Liver (tissue), 9 donors: Measurements from ENCODE around the gene TMEM108. TPM values are rescaled to one million over a fixed set of nuclear protein-coding genes. Genes with fewer than 3 reads are reported as not detected.

Experiments used
- DNase-seq: peaks from one replicate; pipeline ENCODE4 v3.0.0-alpha.2; 2017; ENCODE audit warnings: low spot score
- H3K27ac ChIP-seq, 2 donors: one replicate each; pipeline ENCODE4 v1.7.0; 2013; ENCODE audit warnings: inconsistent platforms in 2 of 2, low read length in 2 of 2, control low read depth in 1 of 2, low read depth in 1 of 2, mild to moderate bottlenecking in 1 of 2
- H3K27me3 ChIP-seq, 4 donors: one replicate each; pipeline versions ENCODE4 v1.6.1 to v1.7.0; 2013; ENCODE audit warnings: low read length in 3 of 4, inconsistent platforms in 1 of 4, mild to moderate bottlenecking in 1 of 4, moderate library complexity in 1 of 4; ENCODE audit not compliant: control insufficient read depth in 4 of 4, insufficient read depth in 4 of 4
- H3K36me3 ChIP-seq, 4 donors: one replicate each; pipeline versions ENCODE4 v1.6.1 to v1.7.0; 2013; ENCODE audit warnings: low read length in 3 of 4, mild to moderate bottlenecking in 3 of 4, low read depth in 1 of 4, moderate library complexity in 1 of 4; ENCODE audit not compliant: control insufficient read depth in 4 of 4, insufficient read depth in 3 of 4
- H3K4me1 ChIP-seq, 4 donors: one replicate each; pipeline versions ENCODE4 v1.6.1 to v1.7.0; 2013; ENCODE audit warnings: low read length in 3 of 4, mild to moderate bottlenecking in 3 of 4, moderate library complexity in 1 of 4; ENCODE audit not compliant: control insufficient read depth in 4 of 4, insufficient read depth in 4 of 4
- H3K4me3 ChIP-seq, 3 donors: one replicate each; pipeline versions ENCODE4 v1.6.1 to v1.7.0; 2013; ENCODE audit warnings: low read length in 3 of 3, control low read depth in 1 of 3, low read depth in 1 of 3, mild to moderate bottlenecking in 1 of 3
- H3K9ac ChIP-seq, 2 donors: one replicate each; pipeline ENCODE4 v1.7.0; 2013; ENCODE audit warnings: low read length in 2 of 2, mild to moderate bottlenecking in 2 of 2, moderate library complexity in 2 of 2, control low read depth in 1 of 2, low read depth in 1 of 2
- H3K9me3 ChIP-seq, 4 donors: one replicate each; pipeline versions ENCODE4 v1.6.1 to v1.7.0; 2013; ENCODE audit warnings: low read length in 3 of 4; ENCODE audit not compliant: control insufficient read depth in 4 of 4
- ATF3 ChIP-seq: IDR thresholded peaks from 2 replicates; pipeline ENCODE4 v1.6.1; 2016; ENCODE audit warnings: antibody characterized with exemption
- CTCF ChIP-seq: fragments of 150-350 bp; IDR thresholded peaks from 2 replicates; pipeline ENCODE4 v1.5.1; 2017; ENCODE audit warnings: improper control_type of control experiment, low read depth, low read length; ENCODE audit not compliant: missing input control
- EGR1 ChIP-seq, 2 donors: IDR thresholded peaks; 2 replicates each; pipeline ENCODE4 v1.6.1; 2016 to 2018; ENCODE audit warnings: antibody characterized with exemption in 2 of 2, low read depth in 2 of 2
- FOXA1 ChIP-seq: IDR thresholded peaks from 2 replicates; pipeline ENCODE4 v1.6.1; 2016; ENCODE audit warnings: antibody characterized with exemption
- FOXA2 ChIP-seq: IDR thresholded peaks from 2 replicates; pipeline ENCODE4 v1.6.1; 2016; ENCODE audit warnings: antibody characterized with exemption
- GABPA ChIP-seq, 2 donors: IDR thresholded peaks in 1 of 2; conservative IDR thresholded peaks in 1 of 2; 2 replicates each; pipeline ENCODE4 v1.6.1; 2016; ENCODE audit warnings: antibody characterized with exemption in 2 of 2, mild to moderate bottlenecking in 1 of 2, moderate library complexity in 1 of 2
- HNF4A ChIP-seq, 2 donors: conservative IDR thresholded peaks; 2 replicates each; pipeline ENCODE4 v1.6.1; 2016; ENCODE audit warnings: antibody characterized with exemption in 2 of 2, mild to moderate bottlenecking in 2 of 2
- HNF4G ChIP-seq: IDR thresholded peaks from 2 replicates; pipeline ENCODE4 v1.6.1; 2016; ENCODE audit warnings: antibody characterized with exemption
- JUND ChIP-seq, 2 donors: IDR thresholded peaks; 2 replicates each; pipeline ENCODE4 v1.6.1; 2016; ENCODE audit warnings: antibody characterized with exemption in 2 of 2
- MAX ChIP-seq: IDR thresholded peaks from 2 replicates; pipeline ENCODE4 v1.6.1; 2016; ENCODE audit warnings: antibody characterized with exemption
- REST ChIP-seq: IDR thresholded peaks from 2 replicates; pipeline ENCODE4 v1.6.1; 2016; ENCODE audit warnings: antibody characterized with exemption, mild to moderate bottlenecking
- SP1 ChIP-seq: IDR thresholded peaks from 2 replicates; pipeline ENCODE4 v1.6.1; 2018; ENCODE audit warnings: antibody characterized with exemption, mild to moderate bottlenecking
- TAF1 ChIP-seq: conservative IDR thresholded peaks from 2 replicates; pipeline ENCODE4 v1.6.1; 2016; ENCODE audit warnings: antibody characterized with exemption, mild to moderate bottlenecking
- YY1 ChIP-seq: IDR thresholded peaks from 2 replicates; pipeline ENCODE4 v1.6.1; 2016; ENCODE audit warnings: antibody characterized with exemption, mild to moderate bottlenecking
- ZBTB33 ChIP-seq: IDR thresholded peaks from 2 replicates; pipeline ENCODE4 v1.6.1; 2016; ENCODE audit warnings: antibody characterized with exemption
- WGBS: extraction: QIAGEN DNeasy Blood & Tissue Kit; methylation state at CpG from one replicate; pipeline ENCODE4 v1.1.7; 2013; 5-methylcytosine and 5-hydroxymethylcytosine counted together
- polyA plus RNA-seq, 2 donors: library from polyadenylated mRNA; stranded (reverse) in 1 of 2; unstranded in 1 of 2; fragments of 200-250 nt in 1 of 2; fragments of >200 nt in 1 of 2; fragmentation: Nextera tagmentation in 1 of 2; extraction: Ambion mirVana in 1 of 2; gene quantifications; one replicate each; pipeline versions ENCODE4 v1.2.1 to v1.2.3, GENCODE V29; 2013 to 2015
- total RNA-seq, 2 donors: library from RNA; depleted of rRNA; stranded (reverse); fragments of >200 nt; gene quantifications; one replicate each; pipeline ENCODE4 v1.2.3, GENCODE V29; 2014
- donor health status: healthy.
- donor health status: healthy.
- donor health status: healthy.
- donor health status: healthy.
- donor health status: healthy.

The TMEM108 gene
- total and polyA plus RNA-seq, 4 donors = 0.05 to 0.10 TPM; not detected in 2

- TF ChIP-seq ZBTB33 = no peak
- no peak for TF ChIP-seq MAX
- TF ChIP-seq SP1 = no peak
- no peak for TF ChIP-seq CTCF
These were observed 121.6 kb downstream of the TMEM108 start (continued) for GRCh38 chr3:133159498-133160475.

GRCh38 chr3:133161656-133162055, 123.5 kb downstream of the TMEM108 start:
- H3K27ac ChIP-seq = no peak overlapping the region
- TF ChIP-seq FOXA1 = no peak
- no peak for TF ChIP-seq ATF3
- TF ChIP-seq FOXA2 = no peak
- H3K4me1 ChIP-seq = no peaks in the 10 kb centered on the region
- DNase-seq = no peak
- no peaks in the 10 kb centered on the region for H3K36me3 ChIP-seq
- H3K9me3 ChIP-seq = no peaks in the 10 kb centered on the region
- H3K27me3 ChIP-seq = no peaks in the 10 kb centered on the region
- WGBS = 55% methylated on average over 3 of the region's 3 CpGs
- H3K9ac ChIP-seq = no peak overlapping the region
- no peak overlapping the region for H3K4me3 ChIP-seq

GRCh38 chr3:133162265-133162664, 124.1 kb downstream of the TMEM108 start:
- Histone ChIP-seq H3K9me3 (peaks cover 0 to 3% (median 0%) of the 10 kb centered on the region in 4 donors), H3K27ac (no peak overlapping the region), H3K9ac (no peak overlapping the region), H3K27me3 (no peaks in the 10 kb centered on the region), H3K4me1 (no peaks in the 10 kb centered on the region), H3K4me3 (no peak overlapping the region), H3K36me3 (no peaks in the 10 kb centered on the region)
- DNase-seq = no peak
- TF ChIP-seq GABPA (IDR thresholded peaks at IDR 0.05 in 1 of 2, conservative IDR thresholded peaks at IDR 0.05 in 1 of 2) (no peak), HNF4G (no peak), HNF4A (conservative IDR thresholded peaks at IDR 0.05) (no peak), YY1 (no peak), JUND (IDR thresholded peaks at IDR 0.05) (no peak), REST (no peak), EGR1 (IDR thresholded peaks at IDR 0.05; ENCODE audit: low read depth in 2 of 2) (no peak), TAF1 (no peak)
